ENCODE measurements around the gene DNAJB4.

GRCh38 chr1:78044796-78045562 lies 40.2 kb downstream of the DNAJB4 start:
- TF ChIP-seq CTCF (IDR thresholded peaks at IDR 0.05) (no peak), POLR2A (IDR thresholded peaks at IDR 0.05) (no peak)

All from testis (tissue), 2 donors.